ENCODE data around the gene PTPRR.

PTPRR gene

GRCh38 chr12:70796989-70797388, 123.5 kb downstream of the PTPRR start:
- DNase-seq (ENCODE audit: low spot score): no peak

DNA sequence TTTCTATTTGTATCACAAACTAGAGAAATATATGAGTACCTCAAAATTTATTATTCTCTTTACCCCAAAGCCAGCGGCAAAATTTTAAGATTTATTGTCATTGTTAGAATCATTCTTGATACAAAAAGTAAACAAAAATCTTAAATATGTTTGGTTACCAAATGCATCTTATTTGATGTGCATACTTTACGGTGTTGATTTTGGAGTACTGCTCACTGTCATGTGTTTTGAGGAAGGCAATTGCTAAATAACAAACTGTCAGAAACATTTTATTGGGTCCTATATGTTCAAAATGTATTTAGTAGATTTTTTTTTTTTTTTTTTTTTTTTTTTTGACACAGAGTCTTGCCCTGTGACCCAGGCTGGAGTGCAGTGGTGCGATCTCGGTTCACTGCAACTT, 124.9 kb downstream of the PTPRR start:
- DNase-seq (ENCODE audit: low spot score): no peak

DNA sequence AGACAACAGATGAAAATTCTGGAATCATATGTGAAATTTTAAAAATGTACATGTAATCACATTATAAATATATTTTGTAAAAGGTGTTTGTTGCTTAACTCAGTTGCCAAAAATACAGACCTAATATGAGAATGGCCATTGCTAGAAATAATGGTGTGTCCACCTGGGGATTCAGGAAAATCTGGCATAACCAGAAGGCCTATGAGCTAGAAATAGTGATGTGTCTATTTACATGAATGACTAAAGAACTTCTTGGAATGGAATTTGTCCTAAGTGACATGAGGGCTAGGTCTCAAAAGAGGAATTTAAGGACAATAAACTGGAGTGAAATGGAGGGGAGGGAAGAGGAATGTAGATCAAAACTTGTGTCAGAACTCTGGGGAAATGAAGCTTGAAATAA, 126.4 kb downstream of the PTPRR start:
- DNase-seq (ENCODE audit: low spot score): no peak

DNA sequence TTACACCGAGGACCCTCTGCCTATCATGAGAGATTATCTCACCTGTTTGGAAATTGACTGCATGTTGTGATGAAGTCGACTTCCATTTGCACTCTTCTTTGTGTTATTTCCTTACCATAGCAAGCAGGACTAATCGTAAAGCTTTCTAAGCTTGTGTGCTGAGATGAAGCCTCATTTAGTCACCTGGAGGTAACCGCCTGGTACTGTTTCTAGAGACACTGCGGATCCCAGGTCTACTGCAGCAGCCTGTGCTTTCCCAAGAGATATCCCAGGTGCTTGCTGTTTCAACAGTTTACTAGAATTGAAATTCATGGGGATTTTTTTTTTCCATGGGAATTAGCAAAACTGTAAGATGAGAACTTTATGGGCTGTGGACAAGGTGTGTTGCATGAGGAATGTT, 131.8 kb downstream of the PTPRR start:
- no peak for DNase-seq (ENCODE audit: low spot score)

- no peak for DNase-seq (ENCODE audit: low spot score)
Measured at GRCh38 chr12:70787612-70788011, 132.9 kb downstream of the PTPRR start.

DNA sequence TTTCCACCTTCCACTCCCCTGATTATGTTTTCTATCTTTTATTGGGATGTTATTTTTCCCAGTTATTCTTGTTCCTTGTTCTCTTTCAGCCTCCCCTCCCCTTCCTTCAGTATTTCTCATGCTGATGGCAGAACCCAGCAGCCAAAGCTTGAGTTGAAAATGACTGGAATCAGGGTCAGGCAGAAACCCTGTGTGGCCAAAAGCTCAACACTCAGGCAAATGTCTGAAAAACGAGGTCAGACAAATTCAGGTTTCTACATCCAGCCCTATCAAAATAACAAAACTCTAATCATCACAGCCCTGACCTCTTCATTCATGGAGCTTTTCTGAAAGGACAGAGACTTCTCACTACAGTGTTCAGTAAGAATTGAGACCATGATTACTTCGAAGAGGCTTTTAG, 134.6 kb downstream of the PTPRR start:
- no peak for DNase-seq (ENCODE audit: low spot score)

- DNase-seq (ENCODE audit: low spot score): no peak
Measured at GRCh38 chr12:70784042-70784668, 136.4 kb downstream of the PTPRR start.

GRCh38 chr12:70783455-70783854, 137.1 kb downstream of the PTPRR start:
- DNase-seq (ENCODE audit: low spot score): no peak

- DNase-seq (ENCODE audit: low spot score): no peak
Measured at GRCh38 chr12:70779250-70779649, 141.3 kb downstream of the PTPRR start.

DNA sequence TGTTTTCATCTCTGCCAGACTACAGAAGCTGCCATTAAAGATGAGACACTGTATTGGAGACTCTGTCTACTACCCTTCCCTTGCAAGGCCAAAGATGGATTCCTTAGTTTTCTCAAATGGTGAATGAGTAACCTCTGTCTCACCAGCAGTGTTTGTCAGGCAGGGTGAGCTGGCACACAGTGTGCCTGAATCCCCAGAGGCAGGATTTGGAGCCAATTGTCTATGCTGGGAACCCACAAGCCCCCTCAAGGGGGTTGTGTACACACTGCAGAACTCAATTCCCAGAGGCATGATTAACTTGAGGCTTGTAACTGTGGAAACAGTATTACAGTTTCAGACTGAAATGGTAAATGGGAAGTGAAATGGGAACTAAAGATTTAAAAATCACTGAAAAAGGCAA, 146.5 kb downstream of the PTPRR start:
- no peak for DNase-seq (ENCODE audit: low spot score)

DNA sequence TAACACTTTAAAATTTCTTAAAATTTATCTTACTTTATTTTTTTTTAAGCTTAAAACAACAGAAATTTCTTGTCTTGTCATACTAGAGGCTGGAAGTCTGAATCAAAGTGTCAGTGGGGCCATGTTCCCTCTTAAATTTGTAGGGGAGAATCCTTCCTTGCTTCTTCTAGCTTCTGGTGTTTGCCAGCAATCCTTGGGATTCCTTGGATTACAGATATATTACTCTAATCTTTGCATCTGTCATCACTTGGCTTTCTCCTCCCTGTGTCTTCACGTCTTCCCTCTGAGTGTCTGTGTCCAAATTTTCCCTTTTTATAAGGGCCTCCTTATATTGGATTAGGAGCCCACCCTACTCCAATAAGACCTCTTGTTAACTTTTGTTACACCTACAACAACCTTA, 147.7 kb downstream of the PTPRR start:
- no peak for DNase-seq (ENCODE audit: low spot score)

GRCh38 chr12:70771581-70771980, 149.0 kb downstream of the PTPRR start:
- no peak for DNase-seq (ENCODE audit: low spot score)

GRCh38 chr12:70763666-70764065, 156.9 kb downstream of the PTPRR start:
- DNase-seq (ENCODE audit: low spot score): no peak

- DNase-seq (ENCODE audit: low spot score): no peak
Measured at GRCh38 chr12:70762000-70762399, 158.5 kb downstream of the PTPRR start.

GRCh38 chr12:70759161-70759918, 161.2 kb downstream of the PTPRR start:
- DNase-seq (ENCODE audit: low spot score): no peak

DNA sequence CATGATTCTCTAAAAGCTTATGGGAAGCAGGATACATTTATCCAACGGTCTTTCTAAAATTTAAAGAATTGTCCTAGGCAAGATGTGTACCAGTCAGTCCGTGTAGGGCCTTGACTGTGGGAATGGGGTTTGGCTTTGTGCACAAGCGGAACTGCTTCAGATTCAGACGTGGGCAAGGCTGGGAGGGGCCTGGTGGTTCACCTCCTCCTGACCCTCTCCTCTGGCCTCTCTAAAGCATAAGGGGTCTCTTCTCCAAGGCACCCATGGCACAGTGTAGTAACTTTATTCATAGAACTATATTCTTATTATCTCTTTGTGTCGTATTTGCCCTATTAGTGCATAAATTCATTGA, 162.1 kb downstream of the PTPRR start:
- no peak for DNase-seq (ENCODE audit: low spot score)

DNA sequence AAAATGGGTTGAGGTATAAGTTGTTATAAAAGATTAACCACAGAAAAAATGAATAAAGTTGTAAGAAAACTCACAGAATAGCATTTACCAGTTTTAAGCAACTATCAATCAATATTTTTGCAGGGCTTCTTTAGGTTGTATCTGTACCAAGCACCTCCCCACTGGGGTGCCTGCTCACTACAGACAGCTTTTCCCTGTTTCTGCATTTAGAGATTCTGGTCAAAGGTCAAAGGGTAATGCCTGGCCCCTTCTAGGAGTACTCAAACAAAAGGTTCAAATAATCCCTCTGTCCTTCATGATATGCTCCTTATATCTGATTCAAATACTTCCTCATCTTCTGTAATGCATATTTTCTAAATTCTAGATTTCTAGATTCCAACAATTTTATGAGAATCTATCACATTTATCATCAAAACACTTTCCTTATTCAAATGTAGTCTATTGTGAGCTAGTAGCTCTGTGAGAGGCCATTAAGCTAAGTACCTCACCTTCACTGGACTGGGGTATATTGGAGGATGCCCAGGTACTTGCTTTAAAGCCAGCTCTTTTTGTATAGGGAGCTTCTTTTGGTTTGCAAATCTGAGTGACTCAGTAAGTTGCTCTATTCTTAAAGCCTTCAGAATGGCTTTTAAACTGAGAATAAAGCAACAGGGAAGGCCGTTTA, 162.6 kb downstream of the PTPRR start:
- no peak for DNase-seq (ENCODE audit: low spot score)

GRCh38 chr12:70756791-70757190, 163.7 kb downstream of the PTPRR start:
- no peak for DNase-seq (ENCODE audit: low spot score)

DNA sequence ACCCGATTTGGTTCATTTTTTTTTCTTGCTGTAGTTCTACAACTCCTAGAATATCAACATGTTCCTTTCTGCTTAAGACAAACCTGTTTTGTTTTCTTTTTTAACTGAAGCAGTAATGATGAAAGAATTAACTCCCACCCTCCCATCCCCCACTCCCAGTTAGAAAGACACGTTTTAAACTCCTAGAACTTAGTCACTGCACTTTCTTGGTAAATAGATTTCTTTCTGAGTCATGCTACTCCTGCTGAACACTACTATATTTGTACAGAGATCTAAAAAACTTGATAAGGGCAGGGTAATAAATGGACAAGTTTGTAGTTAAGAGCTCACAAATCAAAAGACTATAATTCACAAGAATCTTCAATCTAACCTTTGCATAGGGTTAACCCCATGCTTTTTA, 164.4 kb downstream of the PTPRR start:
- no peak for DNase-seq (ENCODE audit: low spot score)

- no peak for DNase-seq (ENCODE audit: low spot score)
Measured at GRCh38 chr12:70754330-70754741, 166.2 kb downstream of the PTPRR start.

DNA sequence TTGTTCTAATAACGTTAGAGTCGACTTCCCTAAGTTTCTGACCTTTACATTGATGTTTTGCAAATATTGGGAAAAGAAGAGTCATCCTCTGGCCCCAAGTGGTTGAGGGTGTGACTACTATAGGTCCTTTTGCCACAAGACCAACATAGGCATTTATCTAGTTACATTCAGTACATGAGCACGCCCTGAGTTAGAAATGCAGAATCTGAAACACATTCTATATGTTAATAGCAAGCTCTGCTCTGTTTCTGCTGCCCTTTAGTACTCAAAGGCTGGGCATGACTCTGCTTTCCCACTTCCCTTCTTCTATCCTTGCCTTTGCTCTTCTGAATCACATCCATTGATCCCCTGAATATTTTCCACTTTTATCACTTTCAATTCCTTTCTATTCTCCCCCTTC, 168.2 kb downstream of the PTPRR start:
- DNase-seq (ENCODE audit: low spot score): no peak

GRCh38 chr12:70749931-70750330, 170.6 kb downstream of the PTPRR start:
- no peak for DNase-seq (ENCODE audit: low spot score)

DNA sequence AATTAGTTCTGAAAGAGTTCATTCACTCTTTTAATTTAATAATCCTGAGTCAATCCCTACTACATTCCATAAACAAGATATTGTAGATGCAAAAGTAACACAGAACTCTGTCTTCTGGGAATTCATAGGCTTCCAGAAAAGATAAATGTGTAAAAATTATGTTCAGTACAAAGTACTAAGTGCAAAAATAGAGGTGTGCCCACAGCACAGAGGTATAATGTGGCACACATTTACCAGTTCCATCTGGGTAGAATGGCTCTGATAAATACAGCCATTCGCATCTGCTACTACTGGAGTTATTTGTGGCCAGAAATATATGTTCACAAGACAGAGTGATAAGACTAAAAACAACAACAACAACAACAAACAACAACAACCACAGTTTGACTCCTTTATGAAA, 171.7 kb downstream of the PTPRR start:
- DNase-seq (ENCODE audit: low spot score): no peak
